B cell (primary cell): Measurements from ENCODE around the gene COMMD8. TPM values are rescaled to one million over a fixed set of nuclear protein-coding genes. Genes with fewer than 3 reads are reported as not detected.

Experiments
- ATAC-seq: fragments of 200-7000 bp; cut with Tn5 transposase; one replicate; pipeline ENCODE4 v1.10.0; 2021; ENCODE audit warnings: low read depth, mild to moderate bottlenecking, moderate number of reproducible peaks, moderate library complexity
- CTCF ChIA-PET: fragments of 350-600 bp; sonication (Branson Sonifier 250); formaldehyde crosslinking; loops from one replicate; lab custom pipeline; 2021; ENCODE audit warnings: antibody characterized with exemption, inconsistent platforms; lab: Charles Lee
- POLR2A ChIA-PET: fragments of 350-600 bp; sonication (Branson Sonifier 250); formaldehyde crosslinking; loops from one replicate; lab custom pipeline; 2021; ENCODE audit warnings: antibody characterized with exemption; lab: Charles Lee
- DNase-seq: peaks from one replicate; pipeline ENCODE4 v3.0.0; 2013
- H2AFZ ChIP-seq: 2 replicates; pipeline ENCODE4 v1.6.1; 2012; ENCODE audit warnings: mild to moderate bottlenecking, low read depth, low read length; ENCODE audit not compliant: insufficient read depth, poor library complexity, severe bottlenecking
- H3K27ac ChIP-seq, 2 donors: 1 replicate in 1 of 2; 2 replicates in 1 of 2; pipeline ENCODE4 v1.5.1; 2012 to 2013; ENCODE audit warnings: low read length in 2 of 2, mild to moderate bottlenecking in 2 of 2, moderate library complexity in 1 of 2
- H3K27me3 ChIP-seq, 4 experiments: fragments of 200-600 bp in 1 of 4; sonication (generic) in 1 of 4; replicated peaks in 1 of 4; 1 replicate in 2 of 4; 2 replicates in 2 of 4; pipeline versions ENCODE4 v1.6.1 to v1.7.0; 2013 to 2016; ENCODE audit warnings: low read length in 3 of 4, mild to moderate bottlenecking in 2 of 4, mixed read lengths in 1 of 4, moderate library complexity in 1 of 4; ENCODE audit not compliant: insufficient read depth in 4 of 4, control insufficient read depth in 3 of 4; ENCODE audit errors: control extremely low read depth in 1 of 4
- H3K36me3 ChIP-seq, 2 experiments: replicated peaks in 1 of 2; 1 replicate in 1 of 2; 2 replicates in 1 of 2; pipeline versions ENCODE4 v1.6.1 to v1.7.1; 2013; ENCODE audit warnings: low read length in 1 of 2; ENCODE audit not compliant: insufficient read depth in 2 of 2, control insufficient read depth in 1 of 2; ENCODE audit errors: control extremely low read depth in 1 of 2, extremely low read depth in 1 of 2
- H3K4me1 ChIP-seq, 2 donors: fragments of 200-600 bp in 1 of 2; sonication (generic) in 1 of 2; 1 replicate in 1 of 2; 2 replicates in 1 of 2; pipeline versions ENCODE4 v1.5.1 to v1.6.1; 2013 to 2017; ENCODE audit warnings: low read length in 2 of 2; ENCODE audit not compliant: control insufficient read depth in 2 of 2, insufficient read depth in 2 of 2
- H3K4me2 ChIP-seq: replicated peaks from 2 replicates; pipeline ENCODE3; 2012; ENCODE audit warnings: mild to moderate bottlenecking, low read depth, low read length; ENCODE audit not compliant: poor library complexity, severe bottlenecking
- H3K4me3 ChIP-seq, 5 experiments: fragments of 200-600 bp in 1 of 5; sonication (generic) in 1 of 5; 1 replicate in 3 of 5; 2 replicates in 2 of 5; pipeline versions ENCODE4 v1.5.1 to v1.7.0; 2011 to 2016; ENCODE audit warnings: low read length in 4 of 5, mild to moderate bottlenecking in 4 of 5, low read depth in 2 of 5, control low read depth in 1 of 5, moderate library complexity in 1 of 5; ENCODE audit not compliant: insufficient read depth in 1 of 5; ENCODE audit errors: control extremely low read depth in 1 of 5, extremely low read depth in 1 of 5
- H3K79me2 ChIP-seq: fragments of 200-600 bp; sonication (generic); one replicate; pipeline ENCODE4 v1.6.0; 2016; ENCODE audit warnings: low read length; ENCODE audit not compliant: control insufficient read depth, insufficient read depth
- H3K9ac ChIP-seq: fragments of 200-600 bp; sonication (generic); 2 replicates; pipeline ENCODE4 v1.6.1; 2017; ENCODE audit warnings: mild to moderate bottlenecking, low read length, moderate library complexity
- H3K9me3 ChIP-seq, 3 donors: one replicate each; pipeline versions ENCODE4 v1.6.1 to v1.7.1; 2013; ENCODE audit warnings: low read length in 2 of 3; ENCODE audit not compliant: control insufficient read depth in 2 of 3, insufficient read depth in 1 of 3; ENCODE audit errors: control extremely low read depth in 1 of 3
- H4K20me1 ChIP-seq: 2 replicates; pipeline ENCODE4 v1.6.0; 2012; ENCODE audit warnings: mild to moderate bottlenecking, low read length; ENCODE audit not compliant: insufficient read depth, control insufficient read depth, poor library complexity, severe bottlenecking
- H3K27ac Mint-ChIP-seq: one replicate; pipeline ENCODE4 v1.8.0; 2021; ENCODE audit warnings: mixed read lengths
- H3K27me3 Mint-ChIP-seq: one replicate; pipeline ENCODE4 v1.8.0; 2021; ENCODE audit warnings: mixed read lengths
- H3K4me1 Mint-ChIP-seq: one replicate; pipeline ENCODE4 v1.8.0; 2021; ENCODE audit warnings: mixed read lengths
- H3K4me3 Mint-ChIP-seq: one replicate; pipeline ENCODE4 v1.8.0; 2021; ENCODE audit warnings: mixed read lengths
- H3K9me3 Mint-ChIP-seq: one replicate; pipeline ENCODE4 v1.8.0; 2022; ENCODE audit warnings: mixed read lengths; ENCODE audit not compliant: insufficient read depth
- CTCF ChIP-seq: fragments of 200-600 bp; IDR thresholded peaks from one replicate; pipeline ENCODE4 v1.8.0; 2022; ENCODE audit warnings: antibody characterized with exemption, mild to moderate bottlenecking
- EZH2 ChIP-seq: IDR thresholded peaks from 2 replicates; pipeline ENCODE4 v1.6.1; 2012; ENCODE audit warnings: borderline replicate concordance, low read depth, mild to moderate bottlenecking, moderate library complexity, low read length; ENCODE audit not compliant: insufficient read depth, poor library complexity, severe bottlenecking
- WGBS: methylation state at CpG from one replicate; pipeline ENCODE4 v1.1.5; 2013; ENCODE audit warnings: missing lambda C conversion rate; ENCODE audit not compliant: insufficient coverage; 5-methylcytosine and 5-hydroxymethylcytosine counted together
- intact Hi-C: fragments of 100-400 bp; cut with micrococcal nuclease; formaldehyde crosslinking; loops from one replicate; pipeline ENCODE4 v1.10.0; 2022
- polyA plus RNA-seq: library from polyadenylated mRNA; depleted of rRNA; stranded (reverse); fragments of >200 nt; gene quantifications from 2 replicates; pipeline ENCODE4 v1.2.3, GENCODE V29; 2012
- total RNA-seq, 2 donors: library from RNA; stranded (reverse); fragments of 120-200 nt in 1 of 2; gene quantifications; 1 replicate in 1 of 2; 2 replicates in 1 of 2; pipeline versions ENCODE4 v1.2.3 to v1.2.4, GENCODE V29; 2013 to 2022

COMMD8 gene
- total and polyA plus RNA-seq, 2 donors (not counting 1 experiment from before 2014, with no cell fraction given) = 5.5 to 15.2 TPM

GRCh38 chr4:47482326-47482725 lies 18.8 kb upstream of the COMMD8 start:
- no peak for ATAC-seq
- Histone ChIP-seq H3K4me2 (peak overlapping the region; percentile 17), H4K20me1 (no peaks in the 10 kb centered on the region), H3K4me1 (peaks cover 27 to 30% of the 10 kb centered on the region in 2 donors), H3K9ac (no peak overlapping the region), H3K4me3 (no peak overlapping the region), H3K9me3 (no peaks in the 10 kb centered on the region), H2AFZ (peak overlapping the region; percentile 24), H3K36me3 (no peaks in the 10 kb centered on the region), H3K79me2 (peaks cover 29% of the 10 kb centered on the region), H3K27ac (no peak overlapping the region), H3K27me3 (no peaks in the 10 kb centered on the region)
- Mint-ChIP-seq H3K4me1 (peaks cover 37% of the 10 kb centered on the region), H3K27ac (peak overlapping the region; percentile 80), H3K4me3 (peak overlapping the region; percentile 73), H3K27me3 (no peaks in the 10 kb centered on the region), H3K9me3 (no peaks in the 10 kb centered on the region)
- DNase-seq = no peak
- no peak for TF ChIP-seq CTCF
- no peak for TF ChIP-seq EZH2
- intact Hi-C loops = no loop called here
- no CpG with 5 or more reads among the region's 4 CpGs for WGBS
- ChIA-PET CTCF (interaction anchor here (1.4 to 5.0 kb wide), 4 partner anchors 9 to 19 kb away, joined by 3 to 44 read pairs (median 9); partner anchors contain the start of gene COMMD8), POLR2A (interaction anchor here (1.6 kb wide), 1 partner anchor 19 kb away, joined by 3 read pairs; the partner anchor contains the start of gene COMMD8)

- no peak overlapping the region for H3K27ac ChIP-seq
- Mint-ChIP-seq H3K27me3 (no peaks in the 10 kb centered on the region), H3K27ac (no peak overlapping the region), H3K4me3 (no peak overlapping the region), H3K9me3 (no peaks in the 10 kb centered on the region), H3K4me1 (peaks cover 13% of the 10 kb centered on the region)
- no peak overlapping the region for H3K9ac ChIP-seq
- H3K79me2 ChIP-seq = no peaks in the 10 kb centered on the region
- no peaks in the 10 kb centered on the region for H3K36me3 ChIP-seq
- H3K9me3 ChIP-seq = peaks cover 0 to 3% (median 0%) of the 10 kb centered on the region in 3 donors
- TF ChIP-seq EZH2 (no peak), CTCF (no peak)
- H4K20me1 ChIP-seq = no peaks in the 10 kb centered on the region
- no peak for DNase-seq
- no peak overlapping the region for H3K4me3 ChIP-seq
- ChIA-PET POLR2A (no interaction called here), CTCF (no interaction called here)
- no peak for ATAC-seq
- H3K27me3 ChIP-seq = no peaks in the 10 kb centered on the region
- no peak overlapping the region for H3K4me2 ChIP-seq
- WGBS = 95% methylated on average over 4 of the region's 4 CpGs
- H3K4me1 ChIP-seq = peaks cover 7% of the 10 kb centered on the region in 2 donors
- no peak overlapping the region for H2AFZ ChIP-seq
- intact Hi-C loops = no loop called here
Measured at GRCh38 chr4:47478804-47479203, 15.3 kb upstream of the COMMD8 start.
